Measurements from ENCODE around the gene CEP128.

Gene CEP128

GRCh38 chr14:80477388-80478160 is 464.0 kb downstream of the CEP128 start:
- TF ChIP-seq CTCF (conservative IDR thresholded peaks at IDR 0.05; ENCODE audit: low read depth, low read length) = no peak
- DNase-seq (ENCODE audit: low read depth) = no peak
- H3K4me3 ChIP-seq (ENCODE audit: low read length) = no peak overlapping the region

- no peak overlapping the region for H3K4me3 ChIP-seq (ENCODE audit: low read length)
- TF ChIP-seq CTCF (conservative IDR thresholded peaks at IDR 0.05; ENCODE audit: low read depth, low read length) = no peak
- no peak for DNase-seq (ENCODE audit: low read depth)
Observed at GRCh38 chr14:80475074-80475473, 466.5 kb downstream of the CEP128 start.

- H3K4me3 ChIP-seq (ENCODE audit: low read length) = no peak overlapping the region
- DNase-seq (ENCODE audit: low read depth) = no peak
- TF ChIP-seq CTCF (conservative IDR thresholded peaks at IDR 0.05; ENCODE audit: low read depth, low read length) = no peak
Observed at GRCh38 chr14:80468331-80469122, 473.0 kb downstream of the CEP128 start.

- TF ChIP-seq CTCF (conservative IDR thresholded peaks at IDR 0.05; ENCODE audit: low read depth, low read length) = no peak
- no peak for DNase-seq (ENCODE audit: low read depth)
- no peak overlapping the region for H3K4me3 ChIP-seq (ENCODE audit: low read length)
Observed at GRCh38 chr14:80465546-80466220, 475.9 kb downstream of the CEP128 start.

- TF ChIP-seq CTCF (conservative IDR thresholded peaks at IDR 0.05; ENCODE audit: low read depth, low read length) = no peak
- H3K4me3 ChIP-seq (ENCODE audit: low read length) = no peak overlapping the region
- no peak for DNase-seq (ENCODE audit: low read depth)
Observed at GRCh38 chr14:80464531-80465149, 476.9 kb downstream of the CEP128 start.

GRCh38 chr14:80456209-80456608 is 485.3 kb downstream of the CEP128 start:
- DNase-seq (ENCODE audit: low read depth) = no peak
- TF ChIP-seq CTCF (conservative IDR thresholded peaks at IDR 0.05; ENCODE audit: low read depth, low read length) = no peak

More at GRCh38 chr14:80456209-80456608, 485.3 kb downstream of the CEP128 start:
- H3K4me3 ChIP-seq (ENCODE audit: low read length) = no peak overlapping the region

Measured in retinal pigment epithelial cell (primary cell).